Measurements from ENCODE around the gene SNX14.
"Not testable (repeated sequence)": the region's sequence is repeated elsewhere in the genome, so short reads cannot be mapped to it uniquely, and the experiment has no call there.

Gene SNX14

DNA sequence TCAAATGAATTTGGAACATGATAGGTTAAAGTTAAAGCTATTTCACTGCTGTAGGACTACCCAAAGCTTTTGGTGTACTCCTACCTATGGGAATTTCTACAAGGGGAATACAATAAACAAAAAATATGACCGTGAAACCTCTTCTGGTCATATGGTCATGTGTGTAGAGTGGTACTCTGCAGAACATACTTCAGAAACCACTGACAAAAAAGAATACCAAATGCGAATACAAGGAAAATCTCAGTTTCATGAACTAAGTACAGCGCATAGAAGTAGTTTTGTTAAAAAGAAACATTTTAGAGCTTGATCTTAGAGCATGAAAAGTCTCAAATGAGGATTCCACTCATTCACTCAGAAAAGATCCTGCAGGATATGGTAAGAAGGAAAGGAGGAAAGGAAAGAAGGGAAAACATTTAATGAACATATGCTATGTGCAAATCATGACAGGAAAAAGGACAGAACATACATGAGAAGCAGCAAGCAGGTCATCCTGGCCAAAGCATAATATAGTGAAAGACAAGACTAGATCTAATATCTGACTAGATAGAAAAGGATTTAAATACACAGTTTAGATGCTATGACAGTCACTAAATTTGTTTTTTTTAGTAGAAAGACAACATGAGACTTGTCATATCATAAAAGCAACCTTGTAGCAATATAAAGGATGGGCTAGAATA lies 36.5 kb downstream of the SNX14 start:
- Histone ChIP-seq H3K4me3 (ENCODE audit: low read length) (no peak overlapping the region), H3K36me3 (ENCODE audit: control insufficient read depth, low read depth, low read length) (no peaks in the 10 kb centered on the region), H3K4me1 (ENCODE audit: control insufficient read depth, low read depth, low read length) (peaks cover 7% of the 10 kb centered on the region), H3K27ac (ENCODE audit: low read length) (no peak overlapping the region), H3K9ac (ENCODE audit: low read length) (no peak overlapping the region), H3K27me3 (ENCODE audit: control insufficient read depth, insufficient read depth, low read length) (no peaks in the 10 kb centered on the region), H3K9me3 (ENCODE audit: control insufficient read depth, low read depth, low read length) (no peaks in the 10 kb centered on the region)

DNA sequence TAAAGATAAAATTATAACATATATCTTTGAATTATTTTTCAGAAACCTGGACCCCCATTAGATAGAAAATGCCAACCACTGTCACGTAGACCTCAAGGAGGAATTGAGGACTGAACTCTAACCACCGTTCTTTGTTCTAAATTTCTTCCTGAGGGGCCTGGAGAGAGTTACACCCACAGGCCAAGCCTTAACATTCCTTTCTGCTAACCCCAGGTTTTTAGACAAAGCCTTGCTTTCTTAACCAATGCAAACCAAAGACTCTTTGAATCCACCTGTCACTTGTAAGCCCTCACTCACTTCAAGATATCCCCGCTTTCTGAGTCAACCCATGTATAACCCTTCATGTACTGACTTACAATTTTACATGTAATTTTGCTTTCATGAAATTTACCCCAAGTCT lies 41.0 kb downstream of the SNX14 start:
- no peaks in the 10 kb centered on the region for H3K9me3 ChIP-seq (ENCODE audit: control insufficient read depth, low read depth, low read length)
- H3K27me3 ChIP-seq (ENCODE audit: control insufficient read depth, insufficient read depth, low read length), result no peaks in the 10 kb centered on the region
- H3K4me1 ChIP-seq (ENCODE audit: control insufficient read depth, low read depth, low read length), result peaks cover 7% of the 10 kb centered on the region
- H3K36me3 ChIP-seq (ENCODE audit: control insufficient read depth, low read depth, low read length), result no peaks in the 10 kb centered on the region
- no peak overlapping the region for H3K9ac ChIP-seq (ENCODE audit: low read length)
- H3K4me3 ChIP-seq (ENCODE audit: low read length), result no peak overlapping the region
- H3K27ac ChIP-seq (ENCODE audit: low read length), result peak overlapping the region; percentile 53

DNA sequence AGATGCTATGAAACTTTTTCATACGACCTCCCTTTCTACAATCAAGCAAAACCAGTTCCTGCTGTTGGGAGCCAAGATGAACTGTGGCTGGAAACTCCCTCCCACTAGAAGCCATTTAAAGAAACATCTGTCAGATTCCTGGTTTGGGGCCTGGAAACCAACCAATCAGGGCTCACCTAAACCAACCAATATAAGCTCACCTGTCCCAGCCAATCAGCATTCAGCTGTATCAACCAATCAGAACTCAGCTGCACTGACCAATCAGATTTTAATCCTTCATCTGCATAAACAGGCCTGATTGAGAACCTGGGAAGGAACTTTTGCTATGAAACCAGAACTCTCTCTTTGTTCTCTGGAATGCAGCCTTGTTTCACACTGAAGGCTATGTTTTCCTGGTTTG lies 42.4 kb downstream of the SNX14 start:
- Histone ChIP-seq H3K9ac (ENCODE audit: low read length) (no peak overlapping the region), H3K4me3 (ENCODE audit: low read length) (no peak overlapping the region), H3K9me3 (ENCODE audit: control insufficient read depth, low read depth, low read length) (no peaks in the 10 kb centered on the region), H3K27me3 (ENCODE audit: control insufficient read depth, insufficient read depth, low read length) (no peaks in the 10 kb centered on the region), H3K4me1 (ENCODE audit: control insufficient read depth, low read depth, low read length) (peaks cover 7% of the 10 kb centered on the region), H3K27ac (ENCODE audit: low read length) (no peak overlapping the region), H3K36me3 (ENCODE audit: control insufficient read depth, low read depth, low read length) (peaks cover 5% of the 10 kb centered on the region)

DNA sequence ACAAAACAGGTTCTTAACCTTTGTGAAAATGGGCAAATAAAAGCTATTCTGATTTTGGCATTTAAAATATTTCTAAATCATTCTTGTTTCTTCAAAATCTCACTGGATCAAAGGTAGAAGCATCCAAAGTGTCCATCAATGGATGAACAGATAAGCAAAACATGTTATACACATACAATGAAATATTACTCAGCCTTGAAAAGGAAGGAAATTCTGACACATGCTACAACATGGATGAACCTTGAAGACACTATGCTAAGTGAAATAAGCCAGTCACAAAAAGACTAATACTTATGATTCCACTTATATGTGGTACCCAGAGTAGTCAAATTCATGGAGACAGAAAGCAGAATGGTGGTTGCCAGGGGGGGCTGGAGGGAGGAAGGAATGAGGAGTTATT lies 45.9 kb downstream of the SNX14 start:
- Histone ChIP-seq H3K9ac (ENCODE audit: low read length) (no peak overlapping the region), H3K27me3 (ENCODE audit: control insufficient read depth, insufficient read depth, low read length) (no peaks in the 10 kb centered on the region), H3K36me3 (ENCODE audit: control insufficient read depth, low read depth, low read length) (peaks cover 5% of the 10 kb centered on the region)

DNA sequence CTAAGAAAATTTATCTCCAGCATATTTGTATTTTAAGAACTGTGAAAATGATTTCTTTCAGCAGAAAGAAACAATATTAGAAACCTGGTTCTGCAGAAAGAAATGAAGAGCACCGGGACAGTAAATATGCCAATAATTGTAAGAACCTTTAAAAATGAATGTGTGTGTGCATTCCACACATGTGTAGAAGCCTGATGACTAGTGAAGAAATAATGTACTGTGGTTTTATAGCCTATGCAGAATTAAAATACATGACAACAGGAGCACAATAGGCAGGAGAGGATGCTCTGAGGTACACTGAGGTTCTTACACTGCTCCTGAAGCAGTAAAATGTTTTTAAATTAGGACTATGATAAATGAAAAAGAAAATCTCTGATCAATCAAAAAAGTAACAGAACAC lies 48.9 kb downstream of the SNX14 start:
- H3K4me1 ChIP-seq (ENCODE audit: control insufficient read depth, low read depth, low read length), result no peaks in the 10 kb centered on the region
- H3K27me3 ChIP-seq (ENCODE audit: control insufficient read depth, insufficient read depth, low read length), result no peaks in the 10 kb centered on the region
- no peaks in the 10 kb centered on the region for H3K9me3 ChIP-seq (ENCODE audit: control insufficient read depth, low read depth, low read length)
- H3K4me3 ChIP-seq (ENCODE audit: low read length), result no peak overlapping the region
- H3K9ac ChIP-seq (ENCODE audit: low read length), result no peak overlapping the region
- H3K27ac ChIP-seq (ENCODE audit: low read length), result no peak overlapping the region
- H3K36me3 ChIP-seq (ENCODE audit: control insufficient read depth, low read depth, low read length), result peaks cover 5% of the 10 kb centered on the region

More for the DNA sequence above, 45.9 kb downstream of the SNX14 start:
- Histone ChIP-seq H3K27ac (ENCODE audit: low read length) (no peak overlapping the region), H3K4me3 (ENCODE audit: low read length) (no peak overlapping the region), H3K9me3 (ENCODE audit: control insufficient read depth, low read depth, low read length) (no peaks in the 10 kb centered on the region), H3K4me1 (ENCODE audit: control insufficient read depth, low read depth, low read length) (peaks cover 3% of the 10 kb centered on the region)

DNA sequence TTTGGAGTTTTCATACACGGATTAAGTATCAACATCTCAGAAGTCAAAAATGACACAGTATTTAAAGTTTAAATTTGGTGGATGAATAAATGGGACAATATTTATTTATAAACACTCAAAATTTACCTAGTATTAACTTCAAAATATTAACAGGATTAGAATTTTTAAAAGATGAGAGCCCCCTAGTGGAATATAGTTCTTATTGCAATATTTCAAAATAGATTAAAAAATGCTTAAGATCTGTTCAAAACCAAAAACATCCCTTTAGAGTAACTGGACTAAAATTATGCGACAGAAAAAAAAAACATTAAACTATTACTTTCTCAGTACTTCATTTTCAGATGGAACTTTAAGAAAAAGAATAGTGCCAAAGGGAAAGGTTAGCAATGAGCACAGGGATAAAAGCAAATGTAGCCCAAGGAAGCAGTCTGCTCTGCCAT lies 56.6 kb downstream of the SNX14 start:
- Histone ChIP-seq H3K9ac (ENCODE audit: low read length) (no peak overlapping the region), H3K27ac (ENCODE audit: low read length) (no peak overlapping the region), H3K4me1 (ENCODE audit: control insufficient read depth, low read depth, low read length) (no peaks in the 10 kb centered on the region), H3K9me3 (ENCODE audit: control insufficient read depth, low read depth, low read length) (no peaks in the 10 kb centered on the region), H3K36me3 (ENCODE audit: control insufficient read depth, low read depth, low read length) (peaks cover 6% of the 10 kb centered on the region), H3K27me3 (ENCODE audit: control insufficient read depth, insufficient read depth, low read length) (no peaks in the 10 kb centered on the region), H3K4me3 (ENCODE audit: low read length) (no peak overlapping the region)

DNA sequence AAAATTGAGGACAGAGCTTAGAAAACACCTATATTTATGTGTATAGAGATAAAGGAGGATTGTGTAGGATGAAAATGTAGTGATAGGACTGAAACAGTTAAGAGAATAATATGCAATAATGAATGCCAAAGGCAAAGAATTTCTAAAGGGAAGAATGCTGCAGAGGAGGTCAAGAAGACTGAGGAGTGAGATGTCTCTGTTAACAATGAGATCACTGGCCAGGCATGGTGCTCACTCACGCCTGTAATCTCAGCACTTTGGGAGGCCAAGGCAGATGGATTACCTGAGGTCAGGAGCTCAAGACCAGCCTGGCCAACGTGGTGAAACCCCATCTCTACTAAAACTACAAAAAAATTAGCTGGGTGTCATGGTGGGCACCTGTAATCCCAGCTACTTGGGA lies 69.4 kb downstream of the SNX14 start:
- H3K9ac ChIP-seq (ENCODE audit: low read length); H3K4me1 ChIP-seq (ENCODE audit: control insufficient read depth, low read depth, low read length); H3K27me3 ChIP-seq (ENCODE audit: control insufficient read depth, insufficient read depth, low read length); H3K4me3 ChIP-seq (ENCODE audit: low read length); H3K36me3 ChIP-seq (ENCODE audit: control insufficient read depth, low read depth, low read length); H3K27ac ChIP-seq (ENCODE audit: low read length); H3K9me3 ChIP-seq (ENCODE audit: control insufficient read depth, low read depth, low read length): not testable (repeated sequence)

DNA sequence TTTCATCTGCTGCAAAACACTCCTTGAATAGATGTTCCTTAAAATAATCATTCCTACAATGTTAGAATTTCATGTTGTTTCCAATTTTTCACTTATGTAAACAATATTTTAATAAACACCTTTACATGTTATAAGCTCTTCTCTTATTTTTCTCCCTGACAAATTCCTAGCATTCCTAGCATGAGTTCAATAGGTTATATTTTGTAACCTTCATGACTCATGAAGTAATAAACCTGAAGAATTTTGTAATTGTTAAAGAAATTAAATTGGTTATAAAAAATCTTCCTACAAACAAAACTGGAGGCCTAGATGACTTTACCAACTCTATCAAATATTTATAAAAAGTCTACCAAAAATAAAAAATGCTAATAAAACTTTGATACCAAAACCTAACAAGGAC lies 77.5 kb downstream of the SNX14 start:
- Histone ChIP-seq H3K36me3 (ENCODE audit: control insufficient read depth, low read depth, low read length) (peaks cover 13% of the 10 kb centered on the region), H3K27me3 (ENCODE audit: control insufficient read depth, insufficient read depth, low read length) (no peaks in the 10 kb centered on the region), H3K9ac (ENCODE audit: low read length) (no peak overlapping the region), H3K9me3 (ENCODE audit: control insufficient read depth, low read depth, low read length) (no peaks in the 10 kb centered on the region), H3K4me3 (ENCODE audit: low read length) (no peak overlapping the region), H3K4me1 (ENCODE audit: control insufficient read depth, low read depth, low read length) (no peaks in the 10 kb centered on the region), H3K27ac (ENCODE audit: low read length) (no peak overlapping the region)

DNA sequence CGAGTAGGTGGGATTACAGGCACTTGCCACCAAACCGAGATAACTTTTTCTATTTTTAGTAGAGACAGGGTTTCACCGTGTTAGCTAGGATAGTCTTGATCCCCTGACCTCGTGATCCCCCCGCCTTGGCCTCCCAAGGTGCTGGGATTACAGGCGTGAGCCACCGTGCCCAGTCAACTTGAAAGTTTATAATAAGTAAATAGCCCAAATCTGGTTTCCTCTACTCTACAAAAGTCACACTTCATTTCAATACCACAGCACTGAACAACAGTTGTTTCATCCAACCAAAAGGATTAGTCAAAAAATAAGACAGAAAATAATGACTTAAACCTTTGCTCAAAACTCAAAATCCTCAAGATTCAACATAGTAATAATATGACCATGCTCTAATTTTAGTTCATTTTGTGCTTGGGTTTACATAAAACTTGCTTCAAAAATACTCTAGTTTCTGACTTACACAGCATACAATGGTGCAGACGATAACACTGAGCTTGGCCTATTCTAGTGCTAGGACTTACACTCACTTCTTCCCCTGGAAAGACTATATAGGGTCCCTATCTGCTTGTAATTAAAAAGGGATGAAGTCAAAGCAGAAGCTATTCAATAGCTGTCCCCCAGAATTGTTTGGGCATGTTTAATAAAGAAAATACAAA lies 87.1 kb downstream of the SNX14 start:
- Histone ChIP-seq H3K27ac (ENCODE audit: low read length) (no peak overlapping the region), H3K27me3 (ENCODE audit: control insufficient read depth, insufficient read depth, low read length) (no peaks in the 10 kb centered on the region), H3K9ac (ENCODE audit: low read length) (no peak overlapping the region), H3K4me3 (ENCODE audit: low read length) (no peak overlapping the region), H3K9me3 (ENCODE audit: control insufficient read depth, low read depth, low read length) (no peaks in the 10 kb centered on the region), H3K36me3 (ENCODE audit: control insufficient read depth, low read depth, low read length) (peaks cover 6% of the 10 kb centered on the region), H3K4me1 (ENCODE audit: control insufficient read depth, low read depth, low read length) (no peaks in the 10 kb centered on the region)

DNA sequence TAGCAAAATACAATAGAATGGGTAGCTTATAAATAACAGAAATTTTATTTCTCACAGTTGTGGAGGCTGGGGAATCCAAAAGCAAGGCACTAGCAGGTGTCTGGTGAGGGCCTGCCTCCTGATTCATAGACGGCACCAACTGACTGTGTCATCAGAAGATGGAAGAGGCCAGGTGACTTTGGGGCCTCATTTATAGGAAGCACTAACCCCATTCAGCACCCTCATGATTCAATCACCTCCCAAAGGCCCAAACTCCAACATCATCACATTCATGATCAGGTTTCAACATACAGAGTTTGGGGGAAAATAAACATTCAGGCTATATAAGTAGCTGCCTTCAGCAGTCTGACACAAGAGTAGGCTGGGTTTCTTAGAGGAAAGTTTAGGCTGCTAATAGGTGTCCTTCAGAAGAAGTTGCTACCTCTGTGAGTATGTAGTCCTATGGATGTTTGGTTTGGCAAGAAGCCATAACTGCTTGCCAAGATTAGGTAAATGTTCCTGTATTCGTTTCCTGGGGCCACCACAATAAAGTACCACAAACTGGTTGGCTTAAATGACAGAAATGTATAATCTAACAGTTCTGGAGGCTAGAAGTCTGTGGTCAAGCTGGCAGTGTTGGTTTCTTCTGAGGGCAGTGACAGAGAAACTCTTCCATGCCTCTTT lies 94.9 kb downstream of the SNX14 start:
- no peaks in the 10 kb centered on the region for H3K27me3 ChIP-seq (ENCODE audit: control insufficient read depth, insufficient read depth, low read length)
- H3K27ac ChIP-seq (ENCODE audit: low read length), result no peak overlapping the region
- no peaks in the 10 kb centered on the region for H3K36me3 ChIP-seq (ENCODE audit: control insufficient read depth, low read depth, low read length)
- H3K4me1 ChIP-seq (ENCODE audit: control insufficient read depth, low read depth, low read length), result no peaks in the 10 kb centered on the region
- peaks cover 8% of the 10 kb centered on the region for H3K9me3 ChIP-seq (ENCODE audit: control insufficient read depth, low read depth, low read length)
- H3K4me3 ChIP-seq (ENCODE audit: low read length), result no peak overlapping the region
- no peak overlapping the region for H3K9ac ChIP-seq (ENCODE audit: low read length)

DNA sequence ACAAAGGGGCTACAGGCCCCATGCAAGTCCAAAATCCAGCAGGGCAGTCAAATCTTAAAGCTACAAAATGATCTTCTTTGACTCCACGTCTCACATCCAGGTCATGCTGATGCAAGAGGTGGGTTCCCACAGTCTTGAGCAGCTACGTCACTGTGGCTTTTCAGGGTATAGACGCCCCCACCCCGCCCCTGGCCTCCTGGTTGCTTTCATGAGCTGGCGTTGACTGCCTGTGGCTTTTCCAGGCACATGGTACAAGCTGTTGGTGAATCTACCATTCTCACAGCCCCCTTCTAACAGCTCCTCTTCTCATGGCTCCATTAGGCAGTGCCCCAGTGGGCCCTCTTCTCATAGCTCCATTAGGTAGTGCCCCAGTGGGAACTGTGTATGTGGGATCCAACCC lies 96.8 kb downstream of the SNX14 start:
- Histone ChIP-seq H3K27ac (ENCODE audit: low read length) (no peak overlapping the region), H3K9ac (ENCODE audit: low read length) (no peak overlapping the region), H3K36me3 (ENCODE audit: control insufficient read depth, low read depth, low read length) (no peaks in the 10 kb centered on the region), H3K4me1 (ENCODE audit: control insufficient read depth, low read depth, low read length) (no peaks in the 10 kb centered on the region), H3K27me3 (ENCODE audit: control insufficient read depth, insufficient read depth, low read length) (no peaks in the 10 kb centered on the region), H3K9me3 (ENCODE audit: control insufficient read depth, low read depth, low read length) (peaks cover 8% of the 10 kb centered on the region), H3K4me3 (ENCODE audit: low read length) (no peak overlapping the region)
